GM18520 (cell line): ENCODE measurements around the gene NKD1.

Source experiments
- ATAC-seq: cut with Tn5 transposase; IDR thresholded peaks from one replicate; pipeline ENCODE4 v1.9.1; 2021; ENCODE audit not compliant: unreplicated experiment

Gene NKD1

DNA sequence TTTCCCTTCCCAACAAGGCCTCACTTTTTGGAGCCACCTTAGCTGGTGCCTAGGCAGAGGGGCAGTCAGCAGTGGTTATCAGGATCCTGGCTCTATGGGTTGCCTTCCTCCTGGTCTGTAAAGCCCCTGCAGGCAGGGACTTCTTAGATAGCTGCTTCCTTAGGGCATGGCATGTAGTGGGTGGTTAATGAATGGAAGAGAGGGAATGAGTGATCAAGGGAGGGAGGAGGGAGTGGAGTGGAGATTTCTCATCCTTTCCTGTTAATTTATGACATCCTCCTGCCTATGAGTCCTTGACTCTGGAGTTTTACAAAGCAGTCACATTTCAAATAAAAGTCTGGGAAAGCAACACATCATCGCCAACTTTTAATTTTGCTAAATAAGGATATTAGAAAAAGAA lies 92.2 kb downstream of the NKD1 start:
- ATAC-seq, result no peak

GRCh38 chr16:50640919-50641817 lies 93.0 kb downstream of the NKD1 start:
- ATAC-seq, result no peak

DNA sequence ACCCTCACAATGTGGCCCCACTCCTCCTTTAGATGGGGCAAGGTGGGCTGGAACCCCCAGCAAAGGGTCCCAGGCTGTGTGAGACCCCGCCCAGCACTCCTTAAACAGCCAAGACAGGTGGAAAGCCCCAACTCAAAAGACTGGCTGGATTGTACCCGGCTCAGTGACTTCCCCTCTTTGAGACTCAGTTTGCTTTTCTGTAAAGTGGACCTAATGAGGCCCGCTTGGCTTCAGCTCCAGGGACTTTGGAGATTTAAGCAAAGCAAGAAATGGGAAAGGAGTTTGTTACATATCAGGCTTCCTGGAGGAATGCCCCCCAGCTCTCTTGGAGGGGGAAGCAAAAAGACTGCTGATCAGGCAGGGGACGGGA lies 93.6 kb downstream of the NKD1 start:
- no peak for ATAC-seq

DNA sequence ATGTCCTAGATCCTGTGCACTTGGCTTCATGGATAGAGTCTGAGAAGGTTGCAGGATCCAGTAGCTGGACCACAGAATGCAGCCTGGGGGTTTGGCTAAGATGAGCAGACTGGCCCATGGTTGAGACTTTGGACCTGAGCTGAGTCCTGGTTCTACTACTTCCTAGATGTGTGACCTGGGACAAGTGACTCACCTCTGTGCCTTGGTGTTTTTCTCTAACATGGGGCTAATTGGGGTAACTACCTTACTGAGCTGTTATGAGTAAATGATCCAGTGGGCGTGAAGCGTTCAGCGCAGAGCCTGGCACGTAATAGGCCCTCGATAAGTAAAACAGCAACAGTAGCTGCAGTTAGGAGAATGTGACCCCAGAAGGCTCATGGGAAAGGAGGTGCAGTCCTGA lies 94.2 kb downstream of the NKD1 start:
- no peak for ATAC-seq

GRCh38 chr16:50643192-50643591 lies 95.0 kb downstream of the NKD1 start:
- no peak for ATAC-seq

- ATAC-seq, result no peak
Measured at GRCh38 chr16:50644245-50644644, 96.0 kb downstream of the NKD1 start.

- ATAC-seq, result no peak
Measured at GRCh38 chr16:50644729-50645128, 96.5 kb downstream of the NKD1 start.

- no peak for ATAC-seq
Measured at GRCh38 chr16:50645563-50646220, 97.5 kb downstream of the NKD1 start.

GRCh38 chr16:50646345-50646744 lies 98.1 kb downstream of the NKD1 start:
- ATAC-seq, result no peak

DNA sequence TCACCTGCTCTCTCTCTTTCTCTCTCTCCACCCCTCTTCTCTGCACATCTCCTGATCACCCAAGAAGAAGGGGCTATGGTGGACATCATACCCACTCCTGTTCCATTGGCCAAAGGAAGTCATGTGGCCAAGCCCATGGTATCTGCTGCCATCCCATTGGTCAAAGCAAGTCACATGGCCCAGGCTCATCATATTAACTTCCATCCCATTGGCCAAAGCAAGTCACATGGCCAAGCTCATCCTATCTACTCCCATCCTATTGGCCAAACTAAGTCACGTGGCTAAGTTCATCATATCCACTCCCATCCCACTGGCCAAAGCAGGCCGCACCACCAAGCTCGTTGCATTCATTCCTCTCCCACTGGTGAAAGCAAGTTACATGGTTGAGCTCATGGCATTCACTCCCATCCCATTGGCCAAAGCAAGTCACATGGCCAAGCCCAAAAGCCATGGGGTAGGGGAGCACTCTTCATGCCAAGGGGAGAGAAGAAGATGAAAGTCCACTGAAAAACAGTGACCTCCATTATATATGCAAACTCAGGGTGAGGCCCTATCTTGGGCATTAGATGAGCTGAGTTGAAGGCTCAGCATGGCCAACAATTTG lies 103.7 kb downstream of the NKD1 start:
- no peak for ATAC-seq

- ATAC-seq, result no peak
Measured at GRCh38 chr16:50652836-50653425, 104.7 kb downstream of the NKD1 start.

- ATAC-seq, result no peak
Measured at GRCh38 chr16:50653633-50654519, 105.7 kb downstream of the NKD1 start.

DNA sequence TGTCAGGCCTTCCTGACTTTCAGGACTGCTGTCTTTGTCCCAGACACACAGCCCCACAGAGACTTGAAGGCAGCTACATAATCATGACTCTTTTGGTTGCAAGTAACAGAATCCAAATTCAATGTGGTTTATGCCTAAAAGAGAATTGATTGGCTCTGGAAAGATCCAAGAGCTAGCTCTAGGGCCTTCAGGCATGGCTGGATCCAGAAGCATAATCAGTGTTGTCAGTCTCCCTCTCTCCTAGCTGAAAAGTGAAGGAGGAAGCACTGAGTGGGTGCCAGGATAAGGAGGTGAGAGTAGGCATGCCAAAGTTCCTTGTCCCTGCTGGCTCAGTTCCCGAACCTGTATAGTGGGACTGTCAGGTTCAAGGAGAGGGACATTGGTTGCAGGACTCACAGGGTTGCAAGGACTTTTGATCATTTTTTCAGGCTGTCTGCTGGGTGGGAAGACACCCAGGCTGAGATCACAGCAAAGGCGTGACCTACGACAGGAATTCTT lies 107.4 kb downstream of the NKD1 start:
- no peak for ATAC-seq

GRCh38 chr16:50657241-50657640 lies 109.0 kb downstream of the NKD1 start:
- no peak for ATAC-seq

DNA sequence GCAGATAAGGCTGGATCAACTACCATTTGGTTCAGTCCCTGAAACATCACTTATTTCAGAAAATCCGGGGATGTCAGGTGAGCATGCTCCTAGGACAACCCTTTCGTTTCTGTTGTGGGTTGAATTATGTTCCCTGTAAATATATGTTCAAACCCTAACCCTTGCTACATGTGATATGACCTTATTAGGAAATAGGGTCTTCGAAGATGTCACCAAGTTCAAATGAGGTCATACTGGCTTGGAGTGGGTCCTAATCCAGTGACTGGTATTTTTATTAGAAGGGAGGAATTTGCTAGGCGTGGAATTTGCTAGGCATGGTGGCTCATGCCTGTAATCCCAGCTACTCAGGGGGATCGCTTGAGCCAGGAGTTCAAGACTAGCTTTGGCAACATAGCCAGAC lies 111.6 kb downstream of the NKD1 start:
- no peak for ATAC-seq

GRCh38 chr16:50662306-50662940 lies 114.2 kb downstream of the NKD1 start:
- ATAC-seq, result no peak

GRCh38 chr16:50664270-50664669 lies 116.1 kb downstream of the NKD1 start:
- no peak for ATAC-seq

DNA sequence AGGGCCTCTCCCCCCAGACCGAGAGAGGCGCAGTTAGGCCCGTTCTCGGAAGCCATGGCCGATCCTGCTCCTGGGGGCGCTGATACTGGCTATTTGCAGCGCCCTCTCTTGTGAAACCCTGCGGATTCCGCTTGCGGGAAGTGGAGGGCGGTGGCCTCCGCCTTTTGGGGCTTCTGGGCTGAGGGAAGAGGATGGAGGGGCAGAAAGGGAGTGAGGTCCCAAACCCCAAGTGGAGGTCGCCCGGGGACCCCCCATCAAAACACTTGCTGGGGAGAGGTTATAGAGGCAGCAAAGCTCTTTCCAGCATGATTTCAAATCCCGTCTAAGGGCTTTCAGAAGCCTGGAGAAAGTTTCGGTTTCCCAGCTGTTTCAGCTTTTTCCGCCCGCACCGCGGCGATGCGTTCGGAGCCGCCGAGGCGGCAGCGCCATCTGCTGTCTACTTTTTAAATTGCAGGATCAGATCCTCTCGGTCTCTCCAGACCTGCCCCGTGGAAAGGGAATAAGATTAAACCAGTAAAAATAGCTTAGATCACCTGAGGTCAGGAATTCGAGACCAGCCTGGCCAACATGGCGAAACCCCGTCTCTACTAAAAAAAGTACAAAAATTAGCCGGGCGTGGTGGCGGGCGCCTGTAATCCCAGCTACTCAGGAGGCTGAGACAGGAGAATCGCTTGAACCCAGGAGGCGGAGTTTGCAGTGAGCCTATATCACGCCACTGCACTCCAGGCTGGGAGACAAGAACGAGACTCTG lies 117.1 kb downstream of the NKD1 start:
- no peak for ATAC-seq
